Activated B cell treated with CpG ODN at 0.5 μM for 24 hours (primary cell): ENCODE measurements around the gene TMEM245. TPM values are rescaled to one million over a fixed set of nuclear protein-coding genes. Genes with fewer than 3 reads are reported as not detected.

ENCODE experiments used
- ATAC-seq: fragments of 200-7000 bp; cut with Tn5 transposase; one replicate; pipeline ENCODE4 v1.10.0; 2021; ENCODE audit warnings: low read depth, mild to moderate bottlenecking, moderate library complexity
- CTCF ChIA-PET: fragments of 350-600 bp; sonication (Branson Sonifier 250); formaldehyde crosslinking; loops from one replicate; lab custom pipeline; 2021; ENCODE audit warnings: antibody characterized with exemption; lab: Charles Lee
- POLR2A ChIA-PET: fragments of 350-600 bp; sonication (Branson Sonifier 250); formaldehyde crosslinking; loops from one replicate; lab custom pipeline; 2021; ENCODE audit warnings: antibody characterized with exemption; lab: Charles Lee
- DNase-seq: peaks from one replicate; pipeline ENCODE4 v3.0.0; 2022
- H3K27ac Mint-ChIP-seq: one replicate; pipeline ENCODE4 v1.8.0; 2020; ENCODE audit warnings: mixed read lengths
- H3K27me3 Mint-ChIP-seq: one replicate; pipeline ENCODE4 v1.8.0; 2021; ENCODE audit warnings: mixed read lengths
- H3K36me3 Mint-ChIP-seq: one replicate; pipeline ENCODE4 v1.8.0; 2021; ENCODE audit warnings: low read depth, mixed read lengths
- H3K4me1 Mint-ChIP-seq: one replicate; pipeline ENCODE4 v1.8.0; 2021; ENCODE audit warnings: mixed read lengths
- H3K4me3 Mint-ChIP-seq: one replicate; pipeline ENCODE4 v1.8.0; 2020; ENCODE audit warnings: mild to moderate bottlenecking, mixed read lengths
- H3K9me3 Mint-ChIP-seq: one replicate; pipeline ENCODE4 v1.8.0; 2020; ENCODE audit warnings: mixed read lengths
- CTCF ChIP-seq: fragments of 200-600 bp; IDR thresholded peaks from one replicate; pipeline ENCODE4 v1.8.0; 2022; ENCODE audit warnings: antibody characterized with exemption, mild to moderate bottlenecking
- intact Hi-C: fragments of 100-400 bp; cut with micrococcal nuclease; formaldehyde crosslinking; loops from one replicate; pipeline ENCODE4 v1.15.1; 2024
- total RNA-seq: library from RNA; stranded (reverse); gene quantifications from 2 replicates; pipeline ENCODE4 v1.2.3, GENCODE V29; 2022

The TMEM245 gene
- total RNA-seq, 1 donor from 2014 or later: 20.6 TPM

GRCh38 chr9:109166171-109166770, 46.5 kb upstream of the TMEM245 start:
- Mint-ChIP-seq H3K36me3 (no peaks in the 10 kb centered on the region), H3K9me3 (peaks cover 3% of the 10 kb centered on the region), H3K4me1 (peaks cover 8% of the 10 kb centered on the region), H3K4me3 (no peak overlapping the region), H3K27me3 (peaks cover 38% of the 10 kb centered on the region), H3K27ac (no peak overlapping the region)
- TF ChIP-seq CTCF: no peak
- DNase-seq (no peak), ATAC-seq (no peak)
- intact Hi-C loops: no loop called here
- CTCF ChIA-PET: no interaction called here
- POLR2A ChIA-PET: no interaction called here

DNA sequence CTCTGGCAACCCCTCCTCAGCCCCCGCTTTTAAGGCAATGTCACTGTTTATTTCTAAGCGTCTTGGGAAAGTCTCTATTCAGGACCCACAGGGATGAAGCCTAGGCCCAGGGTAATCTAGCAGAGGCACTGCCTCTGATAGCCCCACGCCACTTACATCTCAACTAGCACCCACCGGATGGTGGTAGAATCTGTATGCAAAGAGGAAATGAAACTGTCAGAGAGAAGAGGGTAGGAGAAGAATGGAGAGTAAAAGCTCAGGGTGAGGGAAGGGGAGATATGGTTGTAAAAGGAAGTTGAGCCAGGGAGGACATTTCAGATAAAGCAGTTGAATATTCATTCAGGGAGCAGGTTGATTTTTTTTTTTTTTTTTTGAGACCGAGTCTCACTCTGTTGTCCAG, 44.3 kb upstream of the TMEM245 start:
- H3K4me1 Mint-ChIP-seq: peaks cover 8% of the 10 kb centered on the region
- peaks cover 34% of the 10 kb centered on the region for H3K27me3 Mint-ChIP-seq
- H3K27ac Mint-ChIP-seq: no peak overlapping the region
- no peaks in the 10 kb centered on the region for H3K36me3 Mint-ChIP-seq
- DNase-seq (no peak), ATAC-seq (peak; percentile 50)
- no peak overlapping the region for H3K4me3 Mint-ChIP-seq
- H3K9me3 Mint-ChIP-seq: peaks cover 3% of the 10 kb centered on the region
- ChIA-PET CTCF (interaction anchor here (0.6 kb wide), 1 partner anchor 77 kb away, joined by 4 read pairs; no protein-coding TSS in a partner anchor), POLR2A (no interaction called here)
- no peak for TF ChIP-seq CTCF
- intact Hi-C loops: no loop called here

DNA sequence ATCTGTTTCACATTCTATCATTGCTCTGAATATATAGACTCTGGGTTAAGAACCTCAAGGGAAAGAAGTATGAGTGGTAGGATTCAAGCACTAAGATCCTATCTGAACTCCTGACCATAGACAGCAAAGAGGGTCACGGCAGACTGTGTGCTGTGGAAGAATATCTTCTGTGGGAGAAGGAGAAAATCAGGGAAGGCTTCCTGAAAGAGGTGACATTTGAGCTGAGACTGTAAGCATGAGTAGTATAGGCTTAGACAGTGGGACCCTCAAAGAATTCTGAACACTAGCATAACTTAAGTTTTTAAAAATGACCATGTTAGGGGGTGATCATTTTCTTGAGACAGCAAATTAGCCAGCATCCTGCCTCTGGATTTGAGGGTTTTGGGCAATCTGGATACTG, 43.4 kb upstream of the TMEM245 start:
- no peak for ATAC-seq
- intact Hi-C loops: no loop called here
- Mint-ChIP-seq H3K36me3 (no peaks in the 10 kb centered on the region), H3K27me3 (peaks cover 35% of the 10 kb centered on the region), H3K4me1 (peaks cover 8% of the 10 kb centered on the region), H3K9me3 (peaks cover 3% of the 10 kb centered on the region), H3K4me3 (no peak overlapping the region), H3K27ac (no peak overlapping the region)
- ChIA-PET POLR2A (no interaction called here), CTCF (no interaction called here)
- DNase-seq: no peak
- no peak for TF ChIP-seq CTCF

GRCh38 chr9:109162677-109163076, 42.9 kb upstream of the TMEM245 start:
- H3K4me1 Mint-ChIP-seq: peaks cover 8% of the 10 kb centered on the region
- DNase-seq (no peak), ATAC-seq (no peak)
- TF ChIP-seq CTCF: no peak
- no peak overlapping the region for H3K4me3 Mint-ChIP-seq
- H3K36me3 Mint-ChIP-seq: no peaks in the 10 kb centered on the region
- peaks cover 32% of the 10 kb centered on the region for H3K27me3 Mint-ChIP-seq
- peaks cover 3% of the 10 kb centered on the region for H3K9me3 Mint-ChIP-seq
- CTCF ChIA-PET: no interaction called here
- intact Hi-C loops: no loop called here
- POLR2A ChIA-PET: no interaction called here
- no peak overlapping the region for H3K27ac Mint-ChIP-seq

- ATAC-seq (no peak), DNase-seq (no peak)
- CTCF ChIA-PET: no interaction called here
- TF ChIP-seq CTCF: no peak
- Mint-ChIP-seq H3K4me1 (peaks cover 6% of the 10 kb centered on the region), H3K27ac (no peak overlapping the region), H3K4me3 (no peak overlapping the region), H3K9me3 (peaks cover 3% of the 10 kb centered on the region), H3K27me3 (peaks cover 24% of the 10 kb centered on the region), H3K36me3 (no peaks in the 10 kb centered on the region)
- POLR2A ChIA-PET: no interaction called here
- intact Hi-C loops: no loop called here
These were observed 41.7 kb upstream of the TMEM245 start for GRCh38 chr9:109161471-109161870.
